Esophagus squamous epithelium (tissue), 5 donors: ENCODE measurements around the gene NOL4L. TPM values are rescaled to one million over a fixed set of nuclear protein-coding genes. Genes with fewer than 3 reads are reported as not detected.

Experiments used
- DNase-seq: peaks from one replicate; lab custom pipeline; 2025; lab: John Stamatoyannopoulos, UW
- H3K27ac ChIP-seq, 4 donors: fragments of 200-600 bp; sonication (generic); one replicate each; pipeline ENCODE4 v1.5.1; 2016 to 2019; ENCODE audit warnings: mild to moderate bottlenecking in 1 of 4
- H3K27me3 ChIP-seq, 4 donors: fragments of 200-600 bp; sonication (generic); 1 replicate in 3 of 4; 2 replicates in 1 of 4; pipeline versions ENCODE4 v1.5.1 to v1.6.0; 2017 to 2021; ENCODE audit warnings: antibody characterized with exemption in 1 of 4
- H3K36me3 ChIP-seq, 3 donors: fragments of 200-600 bp; sonication (generic); one replicate each; pipeline ENCODE4 v1.5.1; 2016 to 2019
- H3K4me1 ChIP-seq, 3 donors: fragments of 200-600 bp; sonication (generic); one replicate each; pipeline ENCODE4 v1.5.1; 2017 to 2019
- H3K4me3 ChIP-seq, 4 donors: fragments of 200-600 bp; sonication (generic); 1 replicate in 3 of 4; 2 replicates in 1 of 4; pipeline ENCODE4 v1.5.1; 2016 to 2019; ENCODE audit warnings: mild to moderate bottlenecking in 2 of 4, moderate library complexity in 1 of 4
- H3K9me3 ChIP-seq, 3 donors: fragments of 200-600 bp; sonication (generic); one replicate each; pipeline ENCODE4 v1.5.1; 2016 to 2019
- CTCF ChIP-seq, 6 experiments: fragments of 450-650 bp in 4 of 6; fragments of 200-600 bp in 2 of 6; sonication (generic) in 2 of 6; IDR thresholded peaks; one replicate each; pipeline ENCODE4 v1.5.1; 2016 to 2019; ENCODE audit warnings: antibody characterized with exemption in 6 of 6, mild to moderate bottlenecking in 4 of 6, moderate library complexity in 4 of 6
- POLR2A ChIP-seq, 4 donors: fragments of 450-650 bp; IDR thresholded peaks; one replicate each; pipeline ENCODE4 v1.6.1; 2017; ENCODE audit warnings: antibody characterized with exemption in 4 of 4, mild to moderate bottlenecking in 4 of 4, moderate library complexity in 3 of 4
- WGBS, 2 donors: methylation state at CpG; one replicate each; pipeline ENCODE4 v1.1.5; 2018; 5-methylcytosine and 5-hydroxymethylcytosine counted together
- intact Hi-C: fragments of 100-400 bp; cut with DNase I; formaldehyde crosslinking; loops from one replicate; pipeline ENCODE4 v1.15.0; 2022
- total RNA-seq, 4 donors: library from RNA; depleted of rRNA; stranded (reverse); fragments of >200 nt; gene quantifications; one replicate each; pipeline ENCODE4 v1.1.0, GENCODE V29; 2016
- donor health status: DM: yes; HTN: yes; CAD: no.

NOL4L gene
- total RNA-seq, 4 donors from 2014 or later, result 1.5 to 5.1 (median 3.0) TPM

- 62 to 71% methylated on average over 5 of the region's 5 CpGs for WGBS, 2 donors
- Histone ChIP-seq H3K27me3 (peaks cover 0 to 44% (median 0%) of the 10 kb centered on the region in 4 donors), H3K9me3 (no peaks in the 10 kb centered on the region), H3K36me3 (no peaks in the 10 kb centered on the region), H3K27ac (no peak overlapping the region), H3K4me3 (no peak overlapping the region), H3K4me1 (no peaks in the 10 kb centered on the region)
- DNase-seq, result no peak
- TF ChIP-seq CTCF (IDR thresholded peaks at IDR 0.05) (no peak), POLR2A (IDR thresholded peaks at IDR 0.05) (no peak)
- intact Hi-C loops, result no loop called here
Measured at GRCh38 chr20:32621071-32621890, 36.1 kb upstream of the NOL4L start.

GRCh38 chr20:32619586-32619985 lies 34.5 kb upstream of the NOL4L start:
- DNase-seq, result no peak
- TF ChIP-seq CTCF (IDR thresholded peaks at IDR 0.05) (no peak), POLR2A (IDR thresholded peaks at IDR 0.05) (no peak)
- Histone ChIP-seq H3K36me3 (no peaks in the 10 kb centered on the region), H3K27me3 (peaks cover 0 to 31% (median 0%) of the 10 kb centered on the region in 4 donors), H3K4me3 (no peak overlapping the region), H3K4me1 (no peaks in the 10 kb centered on the region), H3K27ac (no peak overlapping the region), H3K9me3 (no peaks in the 10 kb centered on the region)
- intact Hi-C loops, result no loop called here
- 28 to 31% methylated on average over 8 of the region's 8 CpGs for WGBS, 2 donors

GRCh38 chr20:32614772-32615171 lies 29.6 kb upstream of the NOL4L start:
- intact Hi-C loops, result no loop called here
- H3K9me3 ChIP-seq, result no peaks in the 10 kb centered on the region
- no peak overlapping the region for H3K4me3 ChIP-seq
- peaks cover 0 to 45% (median 0%) of the 10 kb centered on the region in 4 donors for H3K27me3 ChIP-seq
- H3K27ac ChIP-seq, result no peak overlapping the region
- 87 to 94% methylated on average over 2 of the region's 2 CpGs for WGBS, 2 donors
- DNase-seq, result no peak
- no peaks in the 10 kb centered on the region for H3K36me3 ChIP-seq
- no peak for TF ChIP-seq POLR2A (IDR thresholded peaks at IDR 0.05)
- no peak for TF ChIP-seq CTCF (IDR thresholded peaks at IDR 0.05)
- no peaks in the 10 kb centered on the region for H3K4me1 ChIP-seq

GRCh38 chr20:32614303-32614702 lies 29.2 kb upstream of the NOL4L start:
- Histone ChIP-seq H3K4me3 (no peak overlapping the region), H3K27ac (no peak overlapping the region), H3K36me3 (no peaks in the 10 kb centered on the region), H3K4me1 (no peaks in the 10 kb centered on the region), H3K27me3 (peaks cover 0 to 43% (median 0%) of the 10 kb centered on the region in 4 donors), H3K9me3 (no peaks in the 10 kb centered on the region)
- TF ChIP-seq POLR2A (IDR thresholded peaks at IDR 0.05), result no peak
- TF ChIP-seq CTCF (IDR thresholded peaks at IDR 0.05), result no peak
- 90 to 94% methylated on average over 1 of the region's 1 CpG for WGBS, 2 donors
- intact Hi-C loops, result no loop called here
- DNase-seq, result no peak

DNA sequence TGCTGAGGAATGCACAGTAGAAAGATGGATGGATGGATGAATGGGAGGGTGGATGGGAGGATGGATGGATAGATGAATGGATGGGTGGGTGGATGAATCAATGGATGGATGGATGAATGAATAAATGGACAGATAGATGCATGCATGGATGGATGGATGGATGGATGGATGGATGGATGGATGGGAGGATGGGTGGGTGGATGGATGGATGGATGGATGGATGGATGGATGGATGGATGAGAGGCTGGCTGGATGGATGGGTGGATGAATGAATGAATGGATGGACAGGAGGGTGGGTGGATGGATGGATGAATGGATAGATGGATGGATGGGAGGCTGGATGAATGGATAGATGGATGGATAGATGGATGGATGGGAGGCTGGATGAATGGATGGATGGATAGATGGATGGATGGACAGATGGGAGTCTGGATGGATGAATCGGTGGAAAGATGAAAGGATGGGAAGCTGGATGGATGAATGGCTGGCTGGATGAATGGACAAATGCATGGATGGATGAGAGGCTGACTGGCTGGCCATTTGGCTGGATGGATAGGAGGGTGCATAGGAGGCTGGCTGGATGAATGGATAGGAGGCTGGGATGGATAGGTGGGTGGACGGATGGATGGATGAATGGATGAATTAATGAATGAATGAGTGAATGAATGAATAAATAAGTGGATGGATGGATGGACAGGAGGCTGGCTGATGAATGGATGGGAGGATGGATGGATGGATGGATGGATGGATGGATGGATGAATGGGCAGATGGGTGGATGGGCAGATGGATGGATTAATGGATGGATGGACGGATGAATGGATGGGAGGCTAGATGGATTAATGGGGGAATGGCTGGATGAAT lies 28.3 kb upstream of the NOL4L start:
- Histone ChIP-seq H3K4me3 (no peak overlapping the region), H3K9me3 (no peaks in the 10 kb centered on the region), H3K36me3 (no peaks in the 10 kb centered on the region), H3K4me1 (no peaks in the 10 kb centered on the region), H3K27ac (no peak overlapping the region), H3K27me3 (peaks cover 0 to 37% (median 0%) of the 10 kb centered on the region in 4 donors)
- DNase-seq, result no peak
- 71 to 82% methylated on average over 3 of the region's 3 CpGs for WGBS, 2 donors
- no peak for TF ChIP-seq POLR2A (IDR thresholded peaks at IDR 0.05)
- TF ChIP-seq CTCF (IDR thresholded peaks at IDR 0.05), result no peak
- intact Hi-C loops, result no loop called here
